GM23338 (cell line): ENCODE measurements around the gene DSCAML1. TPM values are rescaled to one million over a fixed set of nuclear protein-coding genes. Genes with fewer than 3 reads are reported as not detected.

Source experiments
- ATAC-seq: fragments of 200-7000 bp; cut with Tn5 transposase; 3 replicates; pipeline ENCODE4 v1.9.1; 2020
- DNase-seq: peaks from one replicate; pipeline ENCODE4 v3.0.0-alpha.2; 2015; ENCODE audit warnings: low spot score
- H2AFZ ChIP-seq: fragments of 200-600 bp; sonication (generic); 2 replicates; pipeline ENCODE4 v1.8.0; 2016; ENCODE audit warnings: antibody characterized with exemption, mild to moderate bottlenecking, moderate library complexity
- H3F3A ChIP-seq: fragments of 200-600 bp; sonication (generic); replicated peaks from 2 replicates; pipeline ENCODE4 v1.8.0; 2017; ENCODE audit warnings: antibody characterized with exemption, mixed run types, low read depth
- H3K27ac ChIP-seq: fragments of 200-600 bp; sonication (generic); 2 replicates; pipeline ENCODE4 v1.6.1; 2016; ENCODE audit warnings: low read depth
- H3K27me3 ChIP-seq: fragments of 200-600 bp; sonication (generic); 2 replicates; pipeline ENCODE4 v1.8.0; 2016; ENCODE audit warnings: mild to moderate bottlenecking, mixed run types, moderate library complexity; ENCODE audit not compliant: insufficient read depth
- H3K36me3 ChIP-seq: fragments of 200-600 bp; sonication (generic); 2 replicates; pipeline ENCODE4 v1.8.0; 2016; ENCODE audit warnings: mild to moderate bottlenecking; ENCODE audit not compliant: insufficient read depth
- H3K4me1 ChIP-seq: fragments of 200-600 bp; sonication (generic); 2 replicates; pipeline ENCODE4 v1.8.0; 2016; ENCODE audit warnings: mild to moderate bottlenecking, moderate library complexity; ENCODE audit not compliant: insufficient read depth
- H3K4me2 ChIP-seq: fragments of 200-600 bp; sonication (generic); 2 replicates; pipeline ENCODE4 v1.7.1; 2017; ENCODE audit warnings: mixed run types
- H3K4me3 ChIP-seq: fragments of 200-600 bp; sonication (generic); 2 replicates; pipeline ENCODE4 v1.6.1; 2016; ENCODE audit warnings: mixed run types
- H3K79me2 ChIP-seq: fragments of 200-600 bp; sonication (generic); replicated peaks from 2 replicates; pipeline ENCODE4 v1.8.0; 2017; ENCODE audit warnings: mild to moderate bottlenecking; ENCODE audit not compliant: insufficient read depth
- H3K9me2 ChIP-seq: fragments of 200-600 bp; sonication (generic); 2 replicates; pipeline ENCODE4 v1.8.0; 2017; ENCODE audit not compliant: insufficient read depth
- H4K20me1 ChIP-seq: fragments of 200-600 bp; sonication (generic); replicated peaks from 2 replicates; pipeline ENCODE4 v1.8.0; 2017; ENCODE audit warnings: mild to moderate bottlenecking; ENCODE audit not compliant: insufficient read depth
- H3K27ac Mint-ChIP-seq: 2 replicates; pipeline ENCODE4 v1.8.0; 2020; ENCODE audit warnings: inconsistent platforms, mild to moderate bottlenecking, moderate library complexity, mixed read lengths
- H3K27me3 Mint-ChIP-seq: 3 replicates; pipeline ENCODE4 v1.8.0; 2022; ENCODE audit warnings: low read depth, mild to moderate bottlenecking, moderate library complexity, mixed read lengths, inconsistent platforms; ENCODE audit not compliant: insufficient read depth, poor library complexity
- H3K36me3 Mint-ChIP-seq: 3 replicates; pipeline ENCODE4 v1.8.0; 2021; ENCODE audit warnings: low read depth, mild to moderate bottlenecking, inconsistent platforms, moderate library complexity, mixed read lengths
- H3K4me1 Mint-ChIP-seq: 3 replicates; pipeline ENCODE4 v1.8.0; 2020; ENCODE audit warnings: mild to moderate bottlenecking, inconsistent platforms, mixed read lengths
- H3K4me3 Mint-ChIP-seq: 3 replicates; pipeline ENCODE4 v1.8.0; 2021; ENCODE audit warnings: moderate library complexity, mild to moderate bottlenecking, inconsistent platforms, mixed read lengths
- H3K9me3 Mint-ChIP-seq: 3 replicates; pipeline ENCODE4 v1.8.0; 2020; ENCODE audit warnings: moderate library complexity, mild to moderate bottlenecking, inconsistent platforms, mixed read lengths
- CREB1 ChIP-seq: fragments of 250-450 bp; sonication (Bioruptor Pico); IDR thresholded peaks from 2 replicates; pipeline ENCODE4 v1.5.0; 2020; ENCODE audit warnings: low read depth, mild to moderate bottlenecking, moderate library complexity
- EZH2 ChIP-seq: fragments of 200-600 bp; sonication (generic); IDR thresholded peaks from one replicate; pipeline ENCODE4 v1.8.0; 2017; ENCODE audit warnings: antibody characterized with exemption, mild to moderate bottlenecking, low read depth; ENCODE audit not compliant: unreplicated experiment
- EZH2phosphoT487 ChIP-seq: fragments of 200-600 bp; sonication (generic); IDR thresholded peaks from one replicate; pipeline ENCODE4 v1.8.1; 2018; ENCODE audit warnings: antibody characterized with exemption; ENCODE audit not compliant: unreplicated experiment
- NANOG ChIP-seq: IDR thresholded peaks from 2 replicates; pipeline ENCODE4 v1.6.1; 2016; ENCODE audit warnings: antibody characterized with exemption, borderline replicate concordance
- POLR2AphosphoS5 ChIP-seq: IDR thresholded peaks from 2 replicates; pipeline ENCODE4 v1.6.1; 2016; ENCODE audit warnings: antibody characterized with exemption, low read depth
- polyA plus RNA-seq: library from polyadenylated mRNA; unstranded; fragments of >200 nt; fragmentation: Nextera tagmentation; extraction: Ambion mirVana; gene quantifications from 2 replicates; pipeline ENCODE4 v1.2.1, GENCODE V29; 2016
- total RNA-seq: library from RNA; depleted of rRNA; stranded (reverse); fragments of >200 nt; shearing (Covaris generic); gene quantifications from 2 replicates; pipeline ENCODE4 v1.2.3, GENCODE V29; 2014
- TF ChIP-seq, protein P1 (sequence below): IDR thresholded peaks from 2 replicates; pipeline ENCODE4 v1.6.1; 2016; ENCODE audit warnings: antibody characterized with exemption
- TF ChIP-seq, protein P2 (sequence below), 2 experiments: fragments of 200-600 bp in 1 of 2; sonication (generic) in 1 of 2; conservative IDR thresholded peaks; 2 replicates each; pipeline versions ENCODE4 v1.5.1 to v1.6.1; 2016 to 2017; ENCODE audit warnings: antibody characterized with exemption in 2 of 2, low read depth in 2 of 2, mild to moderate bottlenecking in 2 of 2, moderate library complexity in 1 of 2
- TF ChIP-seq, protein P3 (sequence below): fragments of 250-450 bp; sonication (Bioruptor Pico); IDR thresholded peaks from 2 replicates; pipeline ENCODE4 v1.5.0; 2020; ENCODE audit warnings: mild to moderate bottlenecking, moderate library complexity

Gene DSCAML1
- total and polyA plus RNA-seq, 2 experiments from 2014 or later = 0.17 TPM; not detected in 1

DNA sequence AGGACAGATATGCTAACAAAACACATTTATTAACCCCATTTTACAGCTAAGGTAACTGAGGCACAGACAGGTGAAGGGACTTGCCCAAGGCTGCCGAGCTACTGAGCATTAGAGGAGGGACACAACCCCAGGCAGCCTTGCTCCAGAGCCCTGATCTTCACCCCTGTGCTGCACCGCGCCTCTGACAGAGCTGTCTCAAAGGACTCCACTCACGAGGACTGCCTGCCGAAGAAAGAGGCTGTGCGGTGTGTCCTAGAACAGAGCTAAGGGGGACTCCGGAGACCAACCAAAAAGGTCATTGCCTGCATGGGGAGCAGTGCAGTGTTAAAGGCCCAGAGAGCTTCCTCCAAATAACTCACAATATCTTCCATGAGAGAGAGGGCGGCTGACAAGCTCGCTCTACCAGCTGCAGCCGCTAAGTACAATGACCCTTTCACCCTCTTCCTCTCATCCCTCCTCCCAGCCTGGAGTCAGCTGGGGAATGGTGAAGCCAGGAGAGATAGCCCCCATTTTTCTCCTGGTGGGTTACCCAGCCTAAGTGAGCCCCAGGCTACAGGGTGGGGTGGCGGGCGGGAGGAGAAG, 119.2 kb downstream of the DSCAML1 start:
- no peak for ATAC-seq
- DNase-seq = no peak
- Histone ChIP-seq H3K79me2 (no peaks in the 10 kb centered on the region), H3K4me2 (no peak overlapping the region), H2AFZ (no peak overlapping the region), H3F3A (no peaks in the 10 kb centered on the region), H3K9me2 (no peaks in the 10 kb centered on the region), H3K4me1 (peaks cover 30% of the 10 kb centered on the region), H4K20me1 (no peaks in the 10 kb centered on the region), H3K27me3 (no peaks in the 10 kb centered on the region), H3K36me3 (no peaks in the 10 kb centered on the region), H3K4me3 (no peak overlapping the region), H3K27ac (no peak overlapping the region)
- Mint-ChIP-seq H3K27ac (no peak overlapping the region), H3K4me3 (no peak overlapping the region), H3K36me3 (no peaks in the 10 kb centered on the region), H3K4me1 (peaks cover 51% of the 10 kb centered on the region), H3K27me3 (peaks cover 7% of the 10 kb centered on the region), H3K9me3 (no peaks in the 10 kb centered on the region; the same call in 2 of the 3 replicates)
- no peak for TF ChIP-seq EZH2
- TF ChIP-seq POLR2AphosphoS5 = no peak
- TF ChIP-seq CREB1 (CRISPR knock-in tag) = no peak
- TF ChIP-seq EZH2phosphoT487 = no peak
- TF ChIP-seq, protein P1, sequence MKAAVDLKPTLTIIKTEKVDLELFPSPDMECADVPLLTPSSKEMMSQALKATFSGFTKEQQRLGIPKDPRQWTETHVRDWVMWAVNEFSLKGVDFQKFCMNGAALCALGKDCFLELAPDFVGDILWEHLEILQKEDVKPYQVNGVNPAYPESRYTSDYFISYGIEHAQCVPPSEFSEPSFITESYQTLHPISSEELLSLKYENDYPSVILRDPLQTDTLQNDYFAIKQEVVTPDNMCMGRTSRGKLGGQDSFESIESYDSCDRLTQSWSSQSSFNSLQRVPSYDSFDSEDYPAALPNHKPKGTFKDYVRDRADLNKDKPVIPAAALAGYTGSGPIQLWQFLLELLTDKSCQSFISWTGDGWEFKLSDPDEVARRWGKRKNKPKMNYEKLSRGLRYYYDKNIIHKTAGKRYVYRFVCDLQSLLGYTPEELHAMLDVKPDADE = no peak
- TF ChIP-seq, protein P2, sequence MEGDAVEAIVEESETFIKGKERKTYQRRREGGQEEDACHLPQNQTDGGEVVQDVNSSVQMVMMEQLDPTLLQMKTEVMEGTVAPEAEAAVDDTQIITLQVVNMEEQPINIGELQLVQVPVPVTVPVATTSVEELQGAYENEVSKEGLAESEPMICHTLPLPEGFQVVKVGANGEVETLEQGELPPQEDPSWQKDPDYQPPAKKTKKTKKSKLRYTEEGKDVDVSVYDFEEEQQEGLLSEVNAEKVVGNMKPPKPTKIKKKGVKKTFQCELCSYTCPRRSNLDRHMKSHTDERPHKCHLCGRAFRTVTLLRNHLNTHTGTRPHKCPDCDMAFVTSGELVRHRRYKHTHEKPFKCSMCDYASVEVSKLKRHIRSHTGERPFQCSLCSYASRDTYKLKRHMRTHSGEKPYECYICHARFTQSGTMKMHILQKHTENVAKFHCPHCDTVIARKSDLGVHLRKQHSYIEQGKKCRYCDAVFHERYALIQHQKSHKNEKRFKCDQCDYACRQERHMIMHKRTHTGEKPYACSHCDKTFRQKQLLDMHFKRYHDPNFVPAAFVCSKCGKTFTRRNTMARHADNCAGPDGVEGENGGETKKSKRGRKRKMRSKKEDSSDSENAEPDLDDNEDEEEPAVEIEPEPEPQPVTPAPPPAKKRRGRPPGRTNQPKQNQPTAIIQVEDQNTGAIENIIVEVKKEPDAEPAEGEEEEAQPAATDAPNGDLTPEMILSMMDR (conservative IDR thresholded peaks at IDR 0.05; ENCODE audit: low read depth in 2 of 2) = no peak
- no peak for TF ChIP-seq NANOG
- TF ChIP-seq, protein P3, sequence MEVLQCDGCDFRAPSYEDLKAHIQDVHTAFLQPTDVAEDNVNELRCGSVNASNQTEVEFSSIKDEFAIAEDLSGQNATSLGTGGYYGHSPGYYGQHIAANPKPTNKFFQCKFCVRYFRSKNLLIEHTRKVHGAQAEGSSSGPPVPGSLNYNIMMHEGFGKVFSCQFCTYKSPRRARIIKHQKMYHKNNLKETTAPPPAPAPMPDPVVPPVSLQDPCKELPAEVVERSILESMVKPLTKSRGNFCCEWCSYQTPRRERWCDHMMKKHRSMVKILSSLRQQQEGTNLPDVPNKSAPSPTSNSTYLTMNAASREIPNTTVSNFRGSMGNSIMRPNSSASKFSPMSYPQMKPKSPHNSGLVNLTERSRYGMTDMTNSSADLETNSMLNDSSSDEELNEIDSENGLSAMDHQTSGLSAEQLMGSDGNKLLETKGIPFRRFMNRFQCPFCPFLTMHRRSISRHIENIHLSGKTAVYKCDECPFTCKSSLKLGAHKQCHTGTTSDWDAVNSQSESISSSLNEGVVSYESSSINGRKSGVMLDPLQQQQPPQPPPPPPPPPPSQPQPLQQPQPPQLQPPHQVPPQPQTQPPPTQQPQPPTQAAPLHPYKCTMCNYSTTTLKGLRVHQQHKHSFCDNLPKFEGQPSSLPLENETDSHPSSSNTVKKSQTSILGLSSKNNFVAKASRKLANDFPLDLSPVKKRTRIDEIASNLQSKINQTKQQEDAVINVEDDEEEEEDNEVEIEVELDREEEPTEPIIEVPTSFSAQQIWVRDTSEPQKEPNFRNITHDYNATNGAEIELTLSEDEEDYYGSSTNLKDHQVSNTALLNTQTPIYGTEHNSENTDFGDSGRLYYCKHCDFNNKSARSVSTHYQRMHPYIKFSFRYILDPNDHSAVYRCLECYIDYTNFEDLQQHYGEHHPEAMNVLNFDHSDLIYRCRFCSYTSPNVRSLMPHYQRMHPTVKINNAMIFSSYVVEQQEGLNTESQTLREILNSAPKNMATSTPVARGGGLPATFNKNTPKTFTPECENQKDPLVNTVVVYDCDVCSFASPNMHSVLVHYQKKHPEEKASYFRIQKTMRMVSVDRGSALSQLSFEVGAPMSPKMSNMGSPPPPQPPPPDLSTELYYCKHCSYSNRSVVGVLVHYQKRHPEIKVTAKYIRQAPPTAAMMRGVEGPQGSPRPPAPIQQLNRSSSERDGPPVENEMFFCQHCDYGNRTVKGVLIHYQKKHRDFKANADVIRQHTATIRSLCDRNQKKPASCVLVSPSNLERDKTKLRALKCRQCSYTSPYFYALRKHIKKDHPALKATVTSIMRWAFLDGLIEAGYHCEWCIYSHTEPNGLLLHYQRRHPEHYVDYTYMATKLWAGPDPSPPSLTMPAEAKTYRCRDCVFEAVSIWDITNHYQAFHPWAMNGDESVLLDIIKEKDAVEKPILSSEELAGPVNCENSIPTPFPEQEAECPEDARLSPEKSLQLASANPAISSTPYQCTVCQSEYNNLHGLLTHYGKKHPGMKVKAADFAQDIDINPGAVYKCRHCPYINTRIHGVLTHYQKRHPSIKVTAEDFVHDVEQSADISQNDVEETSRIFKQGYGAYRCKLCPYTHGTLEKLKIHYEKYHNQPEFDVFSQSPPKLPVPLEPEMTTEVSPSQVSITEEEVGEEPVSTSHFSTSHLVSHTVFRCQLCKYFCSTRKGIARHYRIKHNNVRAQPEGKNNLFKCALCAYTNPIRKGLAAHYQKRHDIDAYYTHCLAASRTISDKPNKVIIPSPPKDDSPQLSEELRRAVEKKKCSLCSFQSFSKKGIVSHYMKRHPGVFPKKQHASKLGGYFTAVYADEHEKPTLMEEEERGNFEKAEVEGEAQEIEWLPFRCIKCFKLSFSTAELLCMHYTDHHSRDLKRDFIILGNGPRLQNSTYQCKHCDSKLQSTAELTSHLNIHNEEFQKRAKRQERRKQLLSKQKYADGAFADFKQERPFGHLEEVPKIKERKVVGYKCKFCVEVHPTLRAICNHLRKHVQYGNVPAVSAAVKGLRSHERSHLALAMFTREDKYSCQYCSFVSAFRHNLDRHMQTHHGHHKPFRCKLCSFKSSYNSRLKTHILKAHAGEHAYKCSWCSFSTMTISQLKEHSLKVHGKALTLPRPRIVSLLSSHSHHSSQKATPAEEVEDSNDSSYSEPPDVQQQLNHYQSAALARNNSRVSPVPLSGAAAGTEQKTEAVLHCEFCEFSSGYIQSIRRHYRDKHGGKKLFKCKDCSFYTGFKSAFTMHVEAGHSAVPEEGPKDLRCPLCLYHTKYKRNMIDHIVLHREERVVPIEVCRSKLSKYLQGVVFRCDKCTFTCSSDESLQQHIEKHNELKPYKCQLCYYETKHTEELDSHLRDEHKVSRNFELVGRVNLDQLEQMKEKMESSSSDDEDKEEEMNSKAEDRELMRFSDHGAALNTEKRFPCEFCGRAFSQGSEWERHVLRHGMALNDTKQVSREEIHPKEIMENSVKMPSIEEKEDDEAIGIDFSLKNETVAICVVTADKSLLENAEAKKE (CRISPR knock-in tag) = no peak
